Effector CD8-positive, alpha-beta T cell (primary cell): ENCODE data around the gene CCDC28A.

Experiments used
- DNase-seq: peaks from one replicate; lab custom pipeline; 2025; lab: John Stamatoyannopoulos, UW

CCDC28A gene

DNA sequence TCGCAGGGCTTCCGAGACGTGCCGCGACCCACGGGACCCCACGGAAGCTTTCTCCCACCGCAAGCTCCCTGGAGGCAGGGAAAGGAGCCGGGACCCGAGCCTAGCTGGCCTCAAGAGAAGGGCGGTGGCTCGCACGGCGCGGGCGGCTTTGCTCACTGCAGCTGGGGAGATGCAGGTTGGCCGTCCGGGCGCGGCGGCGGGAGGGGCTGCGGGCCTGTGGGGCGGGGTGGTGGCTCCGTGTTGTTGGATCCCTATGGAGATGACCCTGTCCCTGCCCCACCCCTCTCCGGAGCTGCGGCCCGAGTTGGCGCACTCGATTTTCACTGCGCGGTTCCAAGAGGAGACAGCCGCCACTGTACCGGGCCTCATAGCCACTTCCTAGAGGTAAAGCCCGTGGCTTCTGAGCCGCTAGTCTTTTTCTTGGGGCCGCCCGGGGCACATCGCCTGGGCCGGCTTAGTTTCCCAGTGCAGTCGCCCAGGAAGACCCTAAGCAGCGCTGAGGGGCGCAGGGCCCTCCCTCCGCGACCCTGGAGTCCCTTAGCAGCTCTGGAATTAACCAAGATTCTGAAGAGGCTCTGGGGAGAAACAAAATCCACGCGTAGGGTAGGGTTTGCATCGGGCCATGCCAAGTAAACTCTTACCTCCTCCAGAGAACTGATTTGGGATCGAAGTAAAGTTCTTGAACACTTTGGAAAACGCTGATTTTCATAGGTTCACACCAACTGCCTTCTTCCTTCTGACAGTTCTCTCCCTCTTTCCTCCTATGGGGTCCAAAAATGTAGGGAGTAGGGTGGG, 22.4 kb downstream of the CCDC28A start, which contains the start of gene ECT2L:
Gene ECT2L (plus strand): TSS at position 279 of the 795 bp plus-strand sequence. CDS start 17,188 bp downstream, outside the sequence.
- DNase-seq = no peak

DNA sequence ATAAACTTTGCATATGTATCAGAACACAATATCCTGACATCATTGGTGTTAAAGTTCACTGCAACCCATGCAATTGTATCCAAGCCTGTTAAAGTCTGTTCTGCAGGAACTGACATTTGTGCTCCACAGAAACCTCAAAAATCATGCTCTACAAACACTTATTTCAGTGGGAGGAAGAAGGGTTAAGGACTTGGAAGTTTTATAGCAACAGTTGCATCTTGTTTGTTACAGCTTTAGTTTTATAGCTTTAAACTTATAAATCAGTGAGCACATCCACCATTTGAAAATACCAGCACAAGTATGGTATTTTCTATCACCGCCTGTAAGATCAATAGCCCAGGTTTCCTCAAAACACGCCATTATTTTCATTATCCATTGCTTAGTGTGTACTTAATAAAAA, 23.2 kb downstream of the CCDC28A start:
- DNase-seq = no peak

DNA sequence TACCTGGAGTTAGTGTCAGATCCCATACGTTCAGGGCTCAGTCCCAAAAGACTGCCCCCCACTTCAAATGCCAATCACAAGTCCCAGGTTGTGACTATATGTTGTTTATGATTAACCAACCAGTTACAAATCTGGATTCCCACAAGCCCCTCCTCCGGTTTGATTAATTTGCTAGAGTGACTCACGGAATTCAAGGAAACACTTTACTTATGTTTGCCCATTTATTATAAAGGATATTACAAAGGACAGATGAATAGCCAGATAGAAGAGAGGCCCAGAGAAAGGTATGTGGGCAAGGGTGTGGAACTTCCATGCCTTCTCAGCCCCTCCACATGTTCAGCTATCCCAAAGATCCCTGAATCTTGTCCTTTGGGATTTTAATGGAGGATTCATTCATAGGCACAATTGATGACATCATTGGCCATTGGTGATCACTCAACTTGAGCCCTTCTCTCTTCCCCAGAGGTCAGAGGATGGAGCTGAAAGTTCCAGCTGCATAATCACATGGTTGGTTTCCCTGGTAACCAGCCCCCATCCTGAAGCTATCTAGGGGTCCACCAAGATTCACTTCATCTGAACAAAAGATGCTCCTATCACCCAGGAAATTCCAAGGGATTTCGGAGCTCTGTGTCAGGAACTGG, 24.4 kb downstream of the CCDC28A start:
- DNase-seq = no peak

DNA sequence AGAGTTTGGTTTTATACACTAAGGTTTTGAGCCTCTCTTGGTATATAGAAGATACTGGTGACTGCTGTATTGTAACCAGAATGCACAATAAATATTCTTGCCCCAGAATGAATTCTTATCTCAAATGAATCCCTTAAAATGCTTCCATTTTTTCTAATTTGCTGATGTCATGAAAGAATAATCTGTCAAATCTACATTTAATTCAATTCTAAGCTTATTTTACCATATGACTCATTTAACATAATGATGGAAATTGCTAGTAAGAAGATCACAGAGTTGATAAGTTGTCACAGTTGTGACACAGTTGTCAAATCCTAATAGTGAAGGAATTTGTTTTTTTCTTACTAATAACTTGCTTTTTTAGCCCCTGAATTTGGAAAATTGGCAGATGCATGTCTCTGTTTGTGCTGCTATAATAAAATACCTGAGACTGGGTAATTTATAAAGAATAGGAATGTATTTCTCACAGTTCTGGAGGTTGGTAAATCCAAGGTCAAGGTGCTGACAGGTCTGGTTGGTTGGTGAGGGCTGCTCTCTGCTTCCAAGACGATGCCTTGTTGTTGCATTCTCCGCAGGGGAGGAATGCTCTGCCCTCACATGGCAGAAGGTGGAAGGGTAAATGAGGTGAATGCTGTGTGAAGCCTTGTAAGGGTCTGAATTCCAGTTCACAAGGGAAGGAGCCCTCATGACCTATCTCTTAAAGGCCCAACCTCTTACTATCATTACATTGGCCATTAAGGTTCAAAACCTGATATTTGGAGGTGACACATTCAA, 27.0 kb downstream of the CCDC28A start:
- no peak for DNase-seq

DNA sequence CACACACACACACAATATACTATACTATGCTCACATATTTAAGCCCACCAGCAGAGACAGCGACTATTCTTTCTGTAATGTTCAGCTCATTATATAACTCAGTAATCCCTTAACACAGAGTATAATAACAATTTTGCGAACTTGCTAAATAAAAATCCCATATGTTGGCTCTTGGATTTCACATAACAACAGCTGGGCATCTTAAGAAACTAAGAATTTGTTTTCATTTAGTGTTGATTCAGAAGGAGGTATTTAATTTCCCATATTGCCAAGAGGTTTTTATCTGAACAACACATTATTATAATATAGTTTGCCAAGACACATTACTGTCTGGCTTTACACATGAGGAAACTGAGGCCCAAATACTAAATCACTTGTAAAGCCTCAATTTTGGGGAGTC, 29.8 kb downstream of the CCDC28A start:
- no peak for DNase-seq

DNA sequence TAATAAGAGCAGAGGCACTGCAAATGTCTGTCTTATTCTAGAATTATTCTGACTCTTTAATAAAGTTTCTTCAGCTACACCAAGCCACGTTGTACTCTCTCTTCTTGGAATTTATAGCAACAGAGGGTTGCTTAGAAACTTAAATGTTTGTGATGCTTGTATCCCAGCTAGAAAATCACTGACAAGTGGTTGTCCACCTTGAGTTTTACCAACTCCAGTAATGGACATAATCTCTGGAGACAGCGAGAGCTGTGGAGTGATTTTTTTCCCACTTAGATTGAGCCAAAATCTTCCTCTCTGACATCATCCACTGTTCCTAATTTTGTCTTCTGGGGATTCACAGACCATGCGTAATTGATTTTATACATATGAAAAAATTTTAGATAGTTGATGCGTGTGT, 30.3 kb downstream of the CCDC28A start:
- no peak for DNase-seq

DNA sequence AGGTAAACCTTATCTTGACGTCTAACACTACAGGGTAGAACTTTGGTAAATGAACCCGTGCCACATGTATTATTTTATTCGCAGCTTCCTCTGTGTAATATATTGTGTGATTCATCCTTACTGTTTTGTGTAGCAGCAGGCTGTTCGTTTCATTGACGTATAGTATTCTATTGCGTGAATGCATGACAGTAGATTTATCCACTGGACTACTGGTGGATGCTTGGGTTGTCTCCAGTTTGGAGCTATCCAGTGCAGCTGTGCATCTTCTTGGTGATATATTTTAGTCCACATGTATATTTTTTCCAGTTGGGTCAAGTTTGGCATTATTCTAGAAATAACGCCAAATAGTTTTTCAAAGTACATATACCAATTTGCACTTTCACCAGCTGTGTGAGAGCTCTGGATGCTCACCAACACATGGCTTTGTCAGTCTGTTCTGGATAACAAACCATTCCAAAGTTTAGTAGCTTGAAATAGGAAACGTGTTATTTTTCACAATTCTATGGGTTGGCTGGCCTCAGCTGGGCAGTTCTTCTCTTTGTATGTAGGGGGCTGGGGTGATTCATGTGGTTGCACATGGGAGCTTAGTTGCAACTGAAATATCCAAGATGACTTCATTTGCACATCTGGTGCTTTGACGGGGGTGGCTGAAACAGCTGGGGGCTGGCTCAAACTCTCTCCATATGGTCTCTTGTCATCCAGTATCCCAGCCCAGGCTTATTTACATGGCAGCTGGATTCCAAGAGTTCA, 31.6 kb downstream of the CCDC28A start:
- DNase-seq = no peak

DNA sequence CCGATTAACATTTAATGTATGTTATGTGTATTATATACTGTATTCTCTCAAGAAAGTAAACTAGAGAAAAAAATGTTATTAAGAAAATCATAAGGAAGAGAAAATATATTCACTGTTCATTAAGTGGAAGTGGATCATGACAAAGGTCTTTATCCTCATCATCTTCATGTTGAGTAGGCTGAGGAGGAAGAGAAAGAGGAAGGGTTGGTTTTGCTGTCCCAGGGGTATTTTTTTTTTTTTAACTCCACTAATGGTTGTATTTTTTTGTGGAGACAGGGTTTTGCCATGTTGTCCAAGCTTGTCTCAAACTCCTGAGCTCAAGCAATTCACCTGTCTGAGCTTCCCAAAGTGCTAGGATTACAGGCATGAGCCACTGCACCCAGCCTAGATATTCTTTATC, 33.3 kb downstream of the CCDC28A start:
- no peak for DNase-seq

DNA sequence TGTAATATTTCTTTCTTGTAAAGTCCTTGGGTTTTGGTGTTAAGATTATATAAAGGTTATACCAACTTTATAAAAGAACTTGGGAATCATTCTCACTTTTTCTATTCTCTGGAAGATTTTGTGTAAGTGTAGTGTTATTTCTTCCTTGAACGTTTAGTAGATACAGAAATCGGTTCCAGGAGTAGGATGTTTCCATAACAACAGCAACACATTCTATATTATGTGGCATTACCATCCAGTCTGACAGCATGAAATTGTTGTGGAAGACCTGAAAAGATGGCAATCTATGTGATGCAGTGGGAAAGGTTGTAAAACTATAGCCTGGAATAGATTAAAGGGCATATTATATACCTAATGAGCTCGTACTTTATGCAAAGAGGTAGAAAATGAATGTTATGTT, 36.1 kb downstream of the CCDC28A start:
- no peak for DNase-seq

DNA sequence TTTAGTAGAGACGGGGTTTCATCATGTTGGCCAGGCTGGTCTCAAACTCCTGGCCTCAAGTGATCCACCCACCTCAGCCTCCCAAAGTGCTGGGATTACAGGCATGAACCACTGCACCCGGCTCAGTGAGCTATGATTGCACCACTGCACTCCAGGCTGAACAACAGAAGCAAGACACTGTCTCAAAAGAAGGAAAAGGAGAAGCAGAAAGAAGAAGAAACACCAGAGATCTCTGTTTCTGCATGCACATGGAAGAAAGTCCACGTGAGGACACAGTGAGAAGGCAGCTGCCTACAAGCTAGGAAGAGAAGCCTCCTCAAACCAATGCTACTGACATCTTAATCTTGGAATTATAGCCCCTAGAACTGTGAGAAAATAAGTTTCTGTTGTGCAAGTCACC, 38.3 kb downstream of the CCDC28A start:
- no peak for DNase-seq

DNA sequence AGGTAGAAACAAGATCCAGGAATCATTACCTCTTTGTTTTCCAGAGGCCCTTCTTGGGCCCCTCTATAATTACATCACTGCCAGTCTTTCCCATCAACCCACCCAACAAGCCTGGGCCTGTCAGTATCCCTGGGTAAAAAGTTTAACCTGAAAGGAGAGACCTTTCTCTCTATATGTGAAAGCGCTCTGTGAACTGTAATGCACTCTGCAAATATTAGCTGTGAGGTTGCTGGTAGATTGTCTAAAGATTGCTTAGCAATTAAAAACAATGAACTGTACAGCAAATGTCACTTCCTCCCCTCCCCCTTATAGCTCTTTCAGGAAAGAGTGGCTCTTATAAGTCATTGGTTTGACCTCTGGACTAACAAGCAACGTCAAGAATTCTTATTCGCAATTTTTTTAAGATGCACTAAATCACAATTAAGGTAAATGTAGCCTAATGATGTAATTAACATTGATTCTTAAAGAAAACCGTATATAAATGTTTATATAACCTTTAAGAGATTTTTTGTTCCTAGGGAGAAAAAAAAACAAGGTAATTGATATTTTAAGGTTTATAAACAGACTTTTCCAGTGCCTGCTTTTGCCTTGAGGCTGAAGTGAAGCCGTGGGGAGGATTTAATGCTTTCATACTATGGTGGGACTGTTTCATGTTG, 40.7 kb downstream of the CCDC28A start:
- DNase-seq = no peak

DNA sequence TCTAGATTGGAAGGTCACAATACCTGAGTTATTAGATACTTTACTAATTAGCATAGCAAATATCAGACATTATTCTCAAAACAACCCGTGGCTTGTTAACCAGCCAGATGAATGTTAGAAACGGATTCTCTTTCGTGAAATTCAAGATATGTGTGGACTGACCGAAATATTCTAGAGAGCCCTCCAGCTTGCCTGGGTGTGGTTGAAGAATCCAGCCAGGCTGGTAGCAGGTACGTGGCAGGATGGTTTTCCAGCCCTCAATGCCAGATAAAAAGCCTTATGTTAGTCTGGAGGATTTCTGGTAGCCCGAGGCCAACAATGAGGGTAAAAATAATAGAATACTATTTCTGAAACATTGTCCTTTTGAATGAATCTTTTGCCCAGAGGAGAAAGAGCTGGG, 41.7 kb downstream of the CCDC28A start:
- no peak for DNase-seq

DNA sequence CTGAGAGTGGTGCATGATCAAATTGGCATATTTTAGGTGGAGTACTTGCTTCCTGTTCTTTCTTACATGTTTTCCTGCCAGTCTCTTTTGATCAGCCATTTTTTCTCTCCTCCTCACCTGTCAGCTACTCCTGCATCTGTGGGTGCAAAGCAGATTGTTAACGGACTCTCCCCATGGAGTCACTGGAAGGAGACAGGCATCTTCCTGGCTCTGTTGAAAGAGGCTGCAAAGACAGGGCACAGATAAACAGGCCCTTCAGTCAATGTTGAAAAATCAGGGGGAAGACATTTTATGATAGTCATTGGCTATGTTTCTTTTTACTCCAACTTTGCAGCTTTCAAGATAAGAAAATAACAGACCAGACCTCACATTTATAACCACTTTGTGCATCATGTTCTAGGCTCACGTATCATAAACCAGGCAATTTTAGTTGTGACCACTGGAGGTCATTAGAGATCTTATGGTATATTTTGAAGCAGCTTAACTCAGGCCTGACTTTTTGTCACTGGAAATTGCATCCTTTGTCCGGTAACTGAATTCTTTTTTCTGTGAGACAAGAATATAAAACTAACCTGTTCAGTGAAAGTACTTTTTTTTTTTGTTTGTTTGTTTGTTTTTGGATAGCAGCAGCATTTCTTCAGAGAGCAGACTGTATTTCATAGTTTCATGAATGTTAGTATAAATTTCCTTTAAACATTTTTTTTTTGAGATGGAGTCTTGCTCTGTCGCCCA, 42.4 kb downstream of the CCDC28A start:
- DNase-seq = no peak

DNA sequence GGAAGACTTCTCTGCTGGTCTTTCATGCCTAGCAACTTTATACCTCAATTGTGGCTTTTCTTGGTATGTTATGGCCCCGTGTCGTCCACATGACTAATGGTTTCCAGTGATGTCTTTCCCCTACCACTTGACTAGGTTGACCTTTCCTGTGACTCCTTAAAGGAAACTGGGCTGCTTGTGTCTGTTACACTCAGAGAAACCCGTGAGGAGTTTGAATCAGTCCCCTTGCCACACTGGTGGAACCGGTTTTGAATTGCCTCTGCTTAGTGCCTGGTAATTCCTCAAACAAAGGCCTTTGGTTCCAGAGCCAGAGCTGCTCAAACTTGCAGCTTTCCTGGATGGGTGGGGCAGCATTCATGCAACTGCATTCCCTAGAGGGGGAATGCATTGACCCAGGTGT, 44.2 kb downstream of the CCDC28A start:
- DNase-seq = no peak

DNA sequence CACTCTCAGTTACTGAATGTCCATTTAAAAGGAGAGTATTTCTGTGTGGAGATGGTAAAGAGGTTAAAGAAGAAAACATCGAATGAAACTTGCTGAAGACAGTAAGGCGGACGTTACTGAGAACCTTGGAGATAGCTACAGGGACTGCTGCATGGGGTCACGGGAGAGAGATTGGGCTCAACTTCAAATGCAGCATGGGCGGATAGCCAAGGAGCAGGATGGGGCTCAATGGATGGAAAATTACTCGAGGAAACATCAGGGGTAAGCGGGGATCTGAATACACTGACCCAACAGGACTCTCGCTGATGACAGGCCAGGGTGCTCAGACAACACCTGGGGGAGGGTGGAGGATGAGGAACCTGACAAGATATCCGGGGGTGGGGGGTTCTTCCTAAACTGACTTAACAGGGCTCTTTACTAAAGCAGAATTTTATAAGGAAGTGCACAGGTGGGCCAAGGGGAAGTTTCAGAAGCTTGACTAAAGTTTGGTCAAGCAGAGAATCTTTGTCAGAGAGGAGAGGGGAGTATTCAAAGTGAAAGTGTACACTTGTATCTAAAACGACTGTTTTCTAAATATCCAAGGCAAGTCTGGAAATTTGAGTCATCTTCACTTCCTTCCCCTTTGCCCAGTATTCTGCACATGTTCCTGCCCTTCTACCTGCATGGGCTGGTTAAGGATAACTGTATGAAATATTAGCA, 45.1 kb downstream of the CCDC28A start:
- no peak for DNase-seq

DNA sequence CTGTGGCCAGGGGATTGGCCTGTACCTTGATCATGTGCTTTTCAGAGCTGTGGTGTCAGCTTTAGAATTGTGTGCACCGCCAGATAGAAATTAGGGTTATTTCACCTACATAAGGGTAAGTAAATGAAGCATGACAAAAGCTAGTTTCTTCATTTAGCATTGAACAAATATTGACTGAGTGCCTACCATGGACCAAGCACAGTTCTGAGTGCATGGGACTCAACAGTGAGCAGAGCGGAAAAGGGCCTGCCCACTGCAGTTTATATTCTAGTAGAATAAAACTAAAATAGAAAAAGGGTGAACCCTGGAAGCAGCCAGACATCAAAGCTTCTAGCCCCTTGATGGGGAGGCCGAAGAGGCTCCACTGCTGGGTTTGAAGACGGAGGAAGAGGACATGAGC, 48.0 kb downstream of the CCDC28A start:
- no peak for DNase-seq

DNA sequence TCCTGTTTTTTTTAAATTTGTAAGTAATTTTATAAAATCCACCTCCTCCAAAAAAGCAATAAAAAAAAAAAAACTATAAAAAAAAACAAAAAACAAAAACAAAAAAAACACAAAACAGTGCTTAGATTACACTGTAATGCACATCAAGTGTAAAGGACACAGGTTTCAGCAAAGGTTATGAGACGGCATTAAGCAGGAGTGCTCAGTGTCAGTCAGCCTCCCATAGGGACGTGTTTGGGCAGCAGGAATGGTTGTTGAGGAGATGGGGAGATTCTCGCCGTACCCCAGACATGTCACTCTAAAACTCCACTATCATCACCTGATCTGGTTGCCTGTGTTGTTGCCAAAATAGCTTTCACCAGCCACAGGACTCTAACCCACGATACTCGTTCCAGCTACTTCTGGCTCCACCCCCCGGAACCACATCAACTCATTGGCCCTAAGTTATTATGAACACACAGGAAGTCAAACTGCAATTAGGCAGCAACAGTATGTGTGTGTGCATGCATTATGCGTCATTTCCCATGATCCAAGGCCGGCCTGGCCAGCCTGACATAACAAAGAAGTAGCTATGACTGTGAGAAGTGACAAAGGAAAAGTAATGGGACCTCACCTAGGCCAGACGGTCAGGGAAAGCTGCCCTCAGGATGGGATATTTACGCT, 51.0 kb downstream of the CCDC28A start:
- no peak for DNase-seq

DNA sequence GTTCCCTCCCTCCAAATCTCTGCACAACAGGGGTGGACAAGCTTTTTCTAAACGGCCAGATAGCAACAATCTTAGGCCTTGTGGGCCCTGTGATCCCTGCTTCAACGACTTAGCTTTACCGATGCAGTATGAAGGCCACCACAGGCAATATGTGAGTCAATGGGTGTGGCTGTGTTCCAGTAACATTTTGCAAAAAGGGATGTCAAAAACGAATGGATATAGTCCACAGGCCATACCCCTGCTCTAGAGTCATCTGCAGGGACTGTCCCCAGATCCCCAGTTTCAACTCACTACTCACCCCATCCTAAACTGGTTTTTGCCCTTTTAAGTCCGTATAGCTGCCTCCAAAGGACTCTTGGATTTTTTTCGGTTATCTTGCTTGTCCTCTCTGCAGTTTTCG, 56.7 kb downstream of the CCDC28A start:
- DNase-seq = no peak

DNA sequence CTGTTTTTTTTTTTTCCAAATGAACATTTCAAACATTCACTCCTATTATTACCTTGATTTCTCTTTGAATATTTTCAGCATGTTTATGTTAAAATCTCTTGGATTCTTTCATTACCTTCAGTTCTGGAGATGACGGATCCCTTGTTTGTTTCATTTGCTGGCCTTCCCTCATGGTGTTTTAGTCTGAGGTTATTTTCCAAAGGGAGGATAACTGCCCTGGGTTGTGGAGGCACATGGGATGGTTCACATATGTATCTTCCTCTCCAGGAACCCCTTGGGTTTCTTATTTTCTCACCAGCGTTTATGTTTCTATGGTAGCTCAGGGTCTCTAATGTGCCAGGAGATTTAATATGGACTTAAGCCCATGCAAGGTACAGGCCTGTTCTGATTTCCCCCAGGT, 58.6 kb downstream of the CCDC28A start:
- no peak for DNase-seq
